ENCODE measurements around the gene RHEBL1.

RHEBL1 gene

DNA sequence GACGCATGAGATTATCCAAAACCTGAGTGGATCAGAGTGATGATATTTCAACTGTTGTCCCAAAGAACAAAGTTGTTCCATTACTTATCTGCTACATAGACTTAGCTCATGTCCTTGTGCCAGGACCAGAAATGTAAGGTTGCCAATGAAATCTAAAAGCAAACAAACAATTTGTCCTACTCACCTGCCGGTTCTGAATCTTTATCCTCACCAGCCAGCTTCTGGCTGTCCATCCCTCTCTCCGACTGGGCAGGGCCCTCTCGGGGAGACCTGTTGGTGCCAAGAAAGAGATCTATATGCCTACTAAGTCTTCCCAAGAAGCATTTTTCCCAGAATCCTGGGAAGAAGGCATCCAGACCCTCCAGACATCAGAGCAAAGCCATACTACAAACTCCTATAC lies 14.7 kb downstream of the RHEBL1 start:
- Histone ChIP-seq H3K79me2 (ENCODE audit: control insufficient read depth, low read length) (peaks cover 85% of the 10 kb centered on the region), H3K36me3 (ENCODE audit: control insufficient read depth, low read length) (peaks cover 81% of the 10 kb centered on the region), H3K9me3 (ENCODE audit: control insufficient read depth, insufficient read depth, low read length) (no peaks in the 10 kb centered on the region), H3K4me3 (ENCODE audit: low read length) (no peak overlapping the region), H4K20me1 (ENCODE audit: control insufficient read depth, insufficient read depth, low read depth, low read length) (peaks cover 39% of the 10 kb centered on the region), H3K4me2 (ENCODE audit: low read length) (peak overlapping the region; percentile 82; the same call in 1 of the 2 replicates), H3F3A (ENCODE audit: control insufficient read depth, insufficient read depth) (no peaks in the 10 kb centered on the region), H3K9me2 (replicated peaks; ENCODE audit: control insufficient read depth, low read length) (no peaks in the 10 kb centered on the region), H3K27ac (ENCODE audit: low read depth, low read length) (no peak overlapping the region), H3K4me1 (ENCODE audit: control insufficient read depth, low read length) (peaks cover 27% of the 10 kb centered on the region), H3K27me3 (ENCODE audit: control insufficient read depth, low read length) (no peaks in the 10 kb centered on the region)
- TF ChIP-seq, protein P1, sequence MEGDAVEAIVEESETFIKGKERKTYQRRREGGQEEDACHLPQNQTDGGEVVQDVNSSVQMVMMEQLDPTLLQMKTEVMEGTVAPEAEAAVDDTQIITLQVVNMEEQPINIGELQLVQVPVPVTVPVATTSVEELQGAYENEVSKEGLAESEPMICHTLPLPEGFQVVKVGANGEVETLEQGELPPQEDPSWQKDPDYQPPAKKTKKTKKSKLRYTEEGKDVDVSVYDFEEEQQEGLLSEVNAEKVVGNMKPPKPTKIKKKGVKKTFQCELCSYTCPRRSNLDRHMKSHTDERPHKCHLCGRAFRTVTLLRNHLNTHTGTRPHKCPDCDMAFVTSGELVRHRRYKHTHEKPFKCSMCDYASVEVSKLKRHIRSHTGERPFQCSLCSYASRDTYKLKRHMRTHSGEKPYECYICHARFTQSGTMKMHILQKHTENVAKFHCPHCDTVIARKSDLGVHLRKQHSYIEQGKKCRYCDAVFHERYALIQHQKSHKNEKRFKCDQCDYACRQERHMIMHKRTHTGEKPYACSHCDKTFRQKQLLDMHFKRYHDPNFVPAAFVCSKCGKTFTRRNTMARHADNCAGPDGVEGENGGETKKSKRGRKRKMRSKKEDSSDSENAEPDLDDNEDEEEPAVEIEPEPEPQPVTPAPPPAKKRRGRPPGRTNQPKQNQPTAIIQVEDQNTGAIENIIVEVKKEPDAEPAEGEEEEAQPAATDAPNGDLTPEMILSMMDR (IDR thresholded peaks at IDR 0.05; ENCODE audit: low read depth, low read length, poor library complexity, severe bottlenecking), result no peak
- no peak for TF ChIP-seq EZH2phosphoT487 (IDR thresholded peaks at IDR 0.05; ENCODE audit: borderline replicate concordance, low read length)

DNA sequence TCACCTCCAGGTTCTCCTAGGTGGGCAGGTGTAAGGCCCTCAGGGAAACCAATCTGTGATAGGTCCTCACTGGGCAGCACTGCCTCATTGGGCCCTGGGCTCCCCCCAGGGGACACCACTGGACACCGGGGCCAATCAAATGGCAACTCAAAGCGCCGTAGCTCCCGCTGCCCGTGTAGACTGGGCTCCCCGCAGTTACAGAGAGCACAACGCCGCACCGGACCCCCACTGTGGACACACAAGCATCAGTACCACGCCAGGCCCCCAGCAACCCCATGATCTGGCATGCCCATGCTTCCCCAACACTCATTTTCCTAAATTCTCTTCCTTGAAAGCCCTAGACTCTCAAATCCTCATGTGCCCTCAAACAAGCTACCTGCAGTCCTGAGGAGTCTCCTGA lies 15.3 kb downstream of the RHEBL1 start:
- no peak overlapping the region for H3K27ac ChIP-seq (ENCODE audit: low read depth, low read length)
- TF ChIP-seq, protein P1 (IDR thresholded peaks at IDR 0.05; ENCODE audit: low read depth, low read length, poor library complexity, severe bottlenecking), result no peak
- TF ChIP-seq EZH2phosphoT487 (IDR thresholded peaks at IDR 0.05; ENCODE audit: borderline replicate concordance, low read length), result no peak
- no peaks in the 10 kb centered on the region for H3K9me2 ChIP-seq (replicated peaks; ENCODE audit: control insufficient read depth, low read length)
- no peak overlapping the region for H3K4me2 ChIP-seq (ENCODE audit: low read length)
- peaks cover 84% of the 10 kb centered on the region for H3K36me3 ChIP-seq (ENCODE audit: control insufficient read depth, low read length)
- no peak overlapping the region for H3K4me3 ChIP-seq (ENCODE audit: low read length)
- peaks cover 80% of the 10 kb centered on the region for H3K79me2 ChIP-seq (ENCODE audit: control insufficient read depth, low read length)
- H3K9me3 ChIP-seq (ENCODE audit: control insufficient read depth, insufficient read depth, low read length), result no peaks in the 10 kb centered on the region
- H3K4me1 ChIP-seq (ENCODE audit: control insufficient read depth, low read length), result peaks cover 27% of the 10 kb centered on the region
- H3F3A ChIP-seq (ENCODE audit: control insufficient read depth, insufficient read depth), result no peaks in the 10 kb centered on the region
- H4K20me1 ChIP-seq (ENCODE audit: control insufficient read depth, insufficient read depth, low read depth, low read length), result peaks cover 39% of the 10 kb centered on the region
- H3K27me3 ChIP-seq (ENCODE audit: control insufficient read depth, low read length), result no peaks in the 10 kb centered on the region

DNA sequence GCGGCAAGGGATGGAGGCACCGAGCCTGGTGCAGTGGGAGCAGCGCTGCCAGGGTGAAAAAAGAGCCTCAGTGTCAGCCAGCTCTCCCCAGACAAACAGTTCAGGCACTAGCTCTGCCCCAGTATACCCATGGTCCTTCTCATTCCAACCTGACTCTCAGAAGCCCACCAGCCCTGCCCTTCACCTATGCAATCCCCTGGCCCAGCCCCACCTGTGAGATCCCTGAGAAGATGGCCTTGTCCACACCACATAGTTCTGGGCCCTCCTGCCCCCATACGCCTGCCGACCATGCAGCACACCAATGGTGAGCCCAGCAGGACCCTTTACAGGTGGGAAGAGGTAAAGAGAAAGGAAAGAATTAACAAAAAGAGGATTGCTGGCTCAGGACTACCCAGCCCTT lies 15.7 kb downstream of the RHEBL1 start:
- H3F3A ChIP-seq (ENCODE audit: control insufficient read depth, insufficient read depth), result no peaks in the 10 kb centered on the region
- H3K9me2 ChIP-seq (replicated peaks; ENCODE audit: control insufficient read depth, low read length), result no peaks in the 10 kb centered on the region
- peaks cover 75% of the 10 kb centered on the region for H3K79me2 ChIP-seq (ENCODE audit: control insufficient read depth, low read length)
- peaks cover 27% of the 10 kb centered on the region for H3K4me1 ChIP-seq (ENCODE audit: control insufficient read depth, low read length)
- no peak overlapping the region for H3K27ac ChIP-seq (ENCODE audit: low read depth, low read length)
- peaks cover 84% of the 10 kb centered on the region for H3K36me3 ChIP-seq (ENCODE audit: control insufficient read depth, low read length)
- H4K20me1 ChIP-seq (ENCODE audit: control insufficient read depth, insufficient read depth, low read depth, low read length), result peaks cover 39% of the 10 kb centered on the region
- no peak overlapping the region for H3K4me3 ChIP-seq (ENCODE audit: low read length)
- no peak overlapping the region for H3K4me2 ChIP-seq (ENCODE audit: low read length)
- no peaks in the 10 kb centered on the region for H3K9me3 ChIP-seq (ENCODE audit: control insufficient read depth, insufficient read depth, low read length)
- TF ChIP-seq, protein P1 (IDR thresholded peaks at IDR 0.05; ENCODE audit: low read depth, low read length, poor library complexity, severe bottlenecking), result no peak
- no peak for TF ChIP-seq EZH2phosphoT487 (IDR thresholded peaks at IDR 0.05; ENCODE audit: borderline replicate concordance, low read length)
- H3K27me3 ChIP-seq (ENCODE audit: control insufficient read depth, low read length), result no peaks in the 10 kb centered on the region
